ENCODE data around the gene HOMER3. TPM values are rescaled to one million over a fixed set of nuclear protein-coding genes. Genes with fewer than 3 reads are reported as not detected.

HOMER3 gene
- polyA plus RNA-seq, 1 donor from 2014 or later = 83.6 TPM

DNA sequence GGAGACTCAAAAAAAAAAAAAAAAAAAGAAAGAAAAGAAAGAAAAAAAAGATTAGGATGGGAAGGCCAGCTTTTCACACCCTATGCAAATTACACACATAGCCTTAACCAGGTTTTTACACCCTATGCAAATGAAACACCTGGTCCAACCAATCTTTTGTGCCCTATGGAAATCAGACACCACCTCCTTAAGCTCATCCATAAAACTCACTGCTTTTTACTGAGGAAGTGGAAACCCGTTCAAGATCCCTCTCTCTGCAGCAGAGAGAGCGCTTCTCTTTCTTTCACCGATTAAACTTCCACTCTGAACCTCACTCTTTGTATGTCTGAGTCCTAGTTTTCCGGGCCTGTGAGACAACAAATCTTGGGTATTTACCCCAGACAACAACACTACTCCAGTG, 25.3 kb upstream of the HOMER3 start:
- no peak overlapping the region for H2AFZ ChIP-seq (ENCODE audit: low read depth, low read length)
- H3K27me3 ChIP-seq (ENCODE audit: insufficient read depth, low read depth, low read length) = no peaks in the 10 kb centered on the region
- H3K9ac ChIP-seq (ENCODE audit: low read length) = no peak overlapping the region
- no peaks in the 10 kb centered on the region for H3K9me2 ChIP-seq (ENCODE audit: insufficient read depth, low read length)
- no peaks in the 10 kb centered on the region for H4K20me1 ChIP-seq (ENCODE audit: insufficient read depth)
- no peak overlapping the region for H3K27ac ChIP-seq (ENCODE audit: low read length)
- H3K79me2 ChIP-seq (replicated peaks; ENCODE audit: insufficient read depth, low read length) = no peaks in the 10 kb centered on the region
- no peak overlapping the region for H3K4me2 ChIP-seq (ENCODE audit: low read length)
- no peaks in the 10 kb centered on the region for H3K9me3 ChIP-seq (ENCODE audit: low read length)
- no peaks in the 10 kb centered on the region for H3F3A ChIP-seq (ENCODE audit: insufficient read depth, low read length, poor library complexity, severe bottlenecking)
- no peak overlapping the region for H3K4me3 ChIP-seq (ENCODE audit: low read length)
- TF ChIP-seq MXI1 (conservative IDR thresholded peaks at IDR 0.05; ENCODE audit: poor library complexity, severe bottlenecking) = no peak
- TF ChIP-seq EZH2 (IDR thresholded peaks at IDR 0.05; ENCODE audit: borderline replicate concordance, insufficient read depth, low read length, poor library complexity, severe bottlenecking) = no peak
- TF ChIP-seq EP300 (conservative IDR thresholded peaks at IDR 0.05; ENCODE audit: poor library complexity, severe bottlenecking) = no peak
- TF ChIP-seq RAD21 (conservative IDR thresholded peaks at IDR 0.05) = no peak
- TF ChIP-seq POLR2AphosphoS5 (IDR thresholded peaks at IDR 0.05) = no peak
- no peak for TF ChIP-seq SMC3 (conservative IDR thresholded peaks at IDR 0.05; ENCODE audit: poor library complexity)
- TF ChIP-seq, protein P1, sequence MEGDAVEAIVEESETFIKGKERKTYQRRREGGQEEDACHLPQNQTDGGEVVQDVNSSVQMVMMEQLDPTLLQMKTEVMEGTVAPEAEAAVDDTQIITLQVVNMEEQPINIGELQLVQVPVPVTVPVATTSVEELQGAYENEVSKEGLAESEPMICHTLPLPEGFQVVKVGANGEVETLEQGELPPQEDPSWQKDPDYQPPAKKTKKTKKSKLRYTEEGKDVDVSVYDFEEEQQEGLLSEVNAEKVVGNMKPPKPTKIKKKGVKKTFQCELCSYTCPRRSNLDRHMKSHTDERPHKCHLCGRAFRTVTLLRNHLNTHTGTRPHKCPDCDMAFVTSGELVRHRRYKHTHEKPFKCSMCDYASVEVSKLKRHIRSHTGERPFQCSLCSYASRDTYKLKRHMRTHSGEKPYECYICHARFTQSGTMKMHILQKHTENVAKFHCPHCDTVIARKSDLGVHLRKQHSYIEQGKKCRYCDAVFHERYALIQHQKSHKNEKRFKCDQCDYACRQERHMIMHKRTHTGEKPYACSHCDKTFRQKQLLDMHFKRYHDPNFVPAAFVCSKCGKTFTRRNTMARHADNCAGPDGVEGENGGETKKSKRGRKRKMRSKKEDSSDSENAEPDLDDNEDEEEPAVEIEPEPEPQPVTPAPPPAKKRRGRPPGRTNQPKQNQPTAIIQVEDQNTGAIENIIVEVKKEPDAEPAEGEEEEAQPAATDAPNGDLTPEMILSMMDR (IDR thresholded peaks at IDR 0.05; ENCODE audit: poor library complexity, severe bottlenecking) = no peak
- TF ChIP-seq TAF1 (IDR thresholded peaks at IDR 0.05; ENCODE audit: low read depth) = no peak
- TF ChIP-seq, protein P2, sequence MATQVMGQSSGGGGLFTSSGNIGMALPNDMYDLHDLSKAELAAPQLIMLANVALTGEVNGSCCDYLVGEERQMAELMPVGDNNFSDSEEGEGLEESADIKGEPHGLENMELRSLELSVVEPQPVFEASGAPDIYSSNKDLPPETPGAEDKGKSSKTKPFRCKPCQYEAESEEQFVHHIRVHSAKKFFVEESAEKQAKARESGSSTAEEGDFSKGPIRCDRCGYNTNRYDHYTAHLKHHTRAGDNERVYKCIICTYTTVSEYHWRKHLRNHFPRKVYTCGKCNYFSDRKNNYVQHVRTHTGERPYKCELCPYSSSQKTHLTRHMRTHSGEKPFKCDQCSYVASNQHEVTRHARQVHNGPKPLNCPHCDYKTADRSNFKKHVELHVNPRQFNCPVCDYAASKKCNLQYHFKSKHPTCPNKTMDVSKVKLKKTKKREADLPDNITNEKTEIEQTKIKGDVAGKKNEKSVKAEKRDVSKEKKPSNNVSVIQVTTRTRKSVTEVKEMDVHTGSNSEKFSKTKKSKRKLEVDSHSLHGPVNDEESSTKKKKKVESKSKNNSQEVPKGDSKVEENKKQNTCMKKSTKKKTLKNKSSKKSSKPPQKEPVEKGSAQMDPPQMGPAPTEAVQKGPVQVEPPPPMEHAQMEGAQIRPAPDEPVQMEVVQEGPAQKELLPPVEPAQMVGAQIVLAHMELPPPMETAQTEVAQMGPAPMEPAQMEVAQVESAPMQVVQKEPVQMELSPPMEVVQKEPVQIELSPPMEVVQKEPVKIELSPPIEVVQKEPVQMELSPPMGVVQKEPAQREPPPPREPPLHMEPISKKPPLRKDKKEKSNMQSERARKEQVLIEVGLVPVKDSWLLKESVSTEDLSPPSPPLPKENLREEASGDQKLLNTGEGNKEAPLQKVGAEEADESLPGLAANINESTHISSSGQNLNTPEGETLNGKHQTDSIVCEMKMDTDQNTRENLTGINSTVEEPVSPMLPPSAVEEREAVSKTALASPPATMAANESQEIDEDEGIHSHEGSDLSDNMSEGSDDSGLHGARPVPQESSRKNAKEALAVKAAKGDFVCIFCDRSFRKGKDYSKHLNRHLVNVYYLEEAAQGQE (IDR thresholded peaks at IDR 0.05; ENCODE audit: borderline replicate concordance) = no peak
- H3K36me3 ChIP-seq (ENCODE audit: insufficient read depth, low read length) = no peaks in the 10 kb centered on the region

DNA sequence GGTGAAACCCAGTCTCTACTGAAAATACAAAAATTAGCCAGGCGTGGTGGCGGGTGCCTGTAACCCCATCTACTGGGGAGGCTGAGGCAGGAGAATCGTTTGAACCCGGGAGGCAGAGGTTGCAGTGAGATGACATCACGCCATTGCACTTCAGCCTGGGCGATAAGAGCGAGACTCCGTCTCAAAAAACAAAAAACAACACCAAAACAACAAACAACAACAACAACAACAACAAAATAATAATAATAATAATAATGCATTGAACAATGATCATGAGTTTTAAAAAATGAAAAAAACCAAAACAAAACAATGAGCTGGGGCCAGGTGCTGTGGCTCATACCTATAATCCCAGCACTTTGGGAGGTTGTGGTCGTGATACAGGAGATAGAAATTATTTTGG, 23.1 kb upstream of the HOMER3 start:
- no peaks in the 10 kb centered on the region for H3K27me3 ChIP-seq (ENCODE audit: insufficient read depth, low read depth, low read length)
- H3K27ac ChIP-seq (ENCODE audit: low read length) = no peak overlapping the region
- H4K20me1 ChIP-seq (ENCODE audit: insufficient read depth) = no peaks in the 10 kb centered on the region
- H3K9ac ChIP-seq (ENCODE audit: low read length) = no peak overlapping the region
- no peaks in the 10 kb centered on the region for H3K9me3 ChIP-seq (ENCODE audit: low read length)
- no peak overlapping the region for H3K4me2 ChIP-seq (ENCODE audit: low read length)
- H2AFZ ChIP-seq (ENCODE audit: low read depth, low read length) = no peak overlapping the region
- H3K36me3 ChIP-seq (ENCODE audit: insufficient read depth, low read length) = no peaks in the 10 kb centered on the region
- no peak for TF ChIP-seq MXI1 (conservative IDR thresholded peaks at IDR 0.05; ENCODE audit: poor library complexity, severe bottlenecking)
- no peak for TF ChIP-seq TAF1 (IDR thresholded peaks at IDR 0.05; ENCODE audit: low read depth)
- TF ChIP-seq POLR2AphosphoS5 (IDR thresholded peaks at IDR 0.05) = no peak
- TF ChIP-seq RAD21 (conservative IDR thresholded peaks at IDR 0.05) = no peak
- TF ChIP-seq SMC3 (conservative IDR thresholded peaks at IDR 0.05; ENCODE audit: poor library complexity) = no peak
- TF ChIP-seq, protein P1 (IDR thresholded peaks at IDR 0.05; ENCODE audit: poor library complexity, severe bottlenecking) = no peak
- no peak for TF ChIP-seq EZH2 (IDR thresholded peaks at IDR 0.05; ENCODE audit: borderline replicate concordance, insufficient read depth, low read length, poor library complexity, severe bottlenecking)
- TF ChIP-seq, protein P2 (IDR thresholded peaks at IDR 0.05; ENCODE audit: borderline replicate concordance) = no peak
- no peak for TF ChIP-seq EP300 (conservative IDR thresholded peaks at IDR 0.05; ENCODE audit: poor library complexity, severe bottlenecking)
- H3K4me3 ChIP-seq (ENCODE audit: low read length) = no peak overlapping the region
- no peaks in the 10 kb centered on the region for H3K9me2 ChIP-seq (ENCODE audit: insufficient read depth, low read length)
- H3K79me2 ChIP-seq (replicated peaks; ENCODE audit: insufficient read depth, low read length) = no peaks in the 10 kb centered on the region
- H3F3A ChIP-seq (ENCODE audit: insufficient read depth, low read length, poor library complexity, severe bottlenecking) = no peaks in the 10 kb centered on the region
